ENCODE measurements around the gene ADAM33. TPM values are rescaled to one million over a fixed set of nuclear protein-coding genes. Genes with fewer than 3 reads are reported as not detected.

Gene ADAM33
- total RNA-seq, 4 donors from 2014 or later = 15.0 to 150 (median 44.6) TPM

DNA sequence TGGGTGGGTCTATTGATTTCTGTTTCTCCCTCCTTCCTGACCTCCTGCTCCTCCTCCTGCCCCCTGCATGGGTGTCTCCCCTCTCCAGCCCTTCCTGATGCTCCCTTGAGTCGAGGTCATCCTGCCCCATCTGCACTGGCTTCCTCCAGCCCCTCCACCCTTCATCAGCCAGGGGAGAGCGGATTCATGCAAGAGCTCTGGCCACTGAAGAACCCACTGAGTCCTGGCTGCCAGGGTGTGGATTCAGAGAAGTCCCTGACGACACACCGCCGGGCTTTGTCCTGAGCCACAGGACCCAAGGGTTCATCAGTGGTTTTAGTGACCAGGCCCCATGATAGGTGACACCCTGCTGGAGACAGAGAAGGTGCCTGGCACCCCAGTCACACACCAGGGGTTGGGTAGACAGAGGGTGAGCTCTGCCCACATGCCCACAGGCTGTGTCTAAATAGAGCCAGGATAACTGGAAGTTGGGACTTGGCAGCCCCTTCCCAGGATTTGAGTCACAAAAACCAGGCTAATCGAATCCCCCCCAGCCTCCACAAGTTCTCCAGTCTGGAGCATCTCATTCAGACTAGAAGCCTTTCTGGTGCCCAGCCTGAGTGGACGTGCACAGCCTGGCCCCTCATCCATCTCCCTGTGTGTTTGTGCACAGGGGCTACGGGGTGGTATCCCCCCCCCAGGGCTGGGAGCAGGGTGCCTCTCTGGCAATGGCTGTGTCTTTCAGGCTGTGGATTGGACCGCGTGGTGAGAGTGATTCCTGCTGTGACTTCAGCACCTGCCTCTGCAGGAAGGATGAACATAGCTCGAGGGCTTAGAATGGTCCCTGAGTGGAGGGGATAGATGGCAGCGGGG, 19.8 kb downstream of the ADAM33 start:
- DNase-seq = no peak
- Histone ChIP-seq H3K27me3 (peaks cover 54% of the 10 kb centered on the region), H3K4me3 (no peak overlapping the region), H3K9me3 (no peaks in the 10 kb centered on the region), H3K27ac (no peak overlapping the region), H3K36me3 (no peaks in the 10 kb centered on the region), H3K4me1 (peaks cover 0 to 9% (median 5%) of the 10 kb centered on the region in 4 donors)
- intact Hi-C loops (cut with DNase I; ENCODE audit: low total_unique reads) = no loop called here
- WGBS, 2 donors (ENCODE audit: low coverage in 1 of 2) = 20 to 70% methylated on average over 1 to 12 of the region's 12 CpGs
- TF ChIP-seq POLR2AphosphoS5 (IDR thresholded peaks at IDR 0.05) = no peak
- no peak for TF ChIP-seq EP300 (IDR thresholded peaks at IDR 0.05; ENCODE audit: low read depth)
- no peak for TF ChIP-seq CTCF (IDR thresholded peaks at IDR 0.05)
- no peak for TF ChIP-seq POLR2A (IDR thresholded peaks at IDR 0.05)
- in situ Hi-C loops (cut with MboI; ENCODE audit: low pct_ligation_motif_present in 1 of 4, low pct_unique_long_range_greater_than_20kb in 1 of 4, low sequenced_read_pairs in 3 of 4) = no loop called here

DNA sequence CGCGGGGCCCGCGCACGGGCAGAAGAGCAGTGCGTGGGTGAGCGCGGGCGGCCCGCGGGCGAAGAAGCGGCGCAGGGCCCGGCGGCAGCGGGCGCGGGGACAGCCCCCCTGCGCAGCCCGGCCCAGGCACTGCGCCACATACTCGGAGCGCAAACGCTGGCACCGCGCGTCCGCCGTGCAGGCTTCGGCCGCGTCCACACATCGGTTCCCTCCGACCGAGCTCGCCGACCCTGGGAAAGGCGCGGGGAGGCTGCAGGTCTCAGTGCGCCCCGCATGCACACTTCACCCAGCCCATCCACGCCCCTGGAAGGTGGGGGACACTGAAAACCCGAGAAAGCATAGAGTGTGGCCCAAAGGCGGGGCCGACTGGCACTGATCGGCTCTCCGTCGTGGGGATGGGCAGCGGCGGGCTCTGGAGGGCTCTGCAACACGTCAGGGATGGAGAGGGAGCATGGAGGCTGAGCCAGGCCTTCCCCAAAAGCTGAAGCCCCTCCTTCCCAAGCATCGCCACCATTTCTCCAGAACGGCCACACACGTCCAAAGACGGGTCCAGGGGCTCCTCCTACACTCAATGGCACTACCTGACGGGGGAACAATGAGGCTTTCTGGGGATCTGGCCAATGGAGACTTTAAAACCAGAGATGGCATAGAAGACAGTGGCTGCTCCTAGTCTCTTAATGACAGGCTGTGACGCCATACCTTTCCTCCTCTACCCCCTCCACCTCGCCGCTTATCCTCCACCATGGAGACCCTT, 20.6 kb downstream of the ADAM33 start:
- Histone ChIP-seq H3K4me1 (peaks cover 0 to 7% (median 4%) of the 10 kb centered on the region in 4 donors), H3K27ac (no peak overlapping the region), H3K27me3 (peaks cover 54% of the 10 kb centered on the region), H3K36me3 (no peaks in the 10 kb centered on the region), H3K9me3 (no peaks in the 10 kb centered on the region), H3K4me3 (peak overlapping the region in 1 of 4 donors; percentile 19)
- TF ChIP-seq EP300 (IDR thresholded peaks at IDR 0.05; ENCODE audit: low read depth) (no peak), CTCF (IDR thresholded peaks at IDR 0.05) (no peak)
- intact Hi-C loops (cut with DNase I; ENCODE audit: low total_unique reads) (no loop called here), in situ Hi-C loops (cut with MboI; ENCODE audit: low pct_ligation_motif_present in 1 of 4, low pct_unique_long_range_greater_than_20kb in 1 of 4, low sequenced_read_pairs in 3 of 4) (no loop called here)
- DNase-seq = no peak
- 25 to 90% methylated on average over 2 to 47 of the region's 60 CpGs for WGBS, 2 donors (ENCODE audit: low coverage in 1 of 2)

DNA sequence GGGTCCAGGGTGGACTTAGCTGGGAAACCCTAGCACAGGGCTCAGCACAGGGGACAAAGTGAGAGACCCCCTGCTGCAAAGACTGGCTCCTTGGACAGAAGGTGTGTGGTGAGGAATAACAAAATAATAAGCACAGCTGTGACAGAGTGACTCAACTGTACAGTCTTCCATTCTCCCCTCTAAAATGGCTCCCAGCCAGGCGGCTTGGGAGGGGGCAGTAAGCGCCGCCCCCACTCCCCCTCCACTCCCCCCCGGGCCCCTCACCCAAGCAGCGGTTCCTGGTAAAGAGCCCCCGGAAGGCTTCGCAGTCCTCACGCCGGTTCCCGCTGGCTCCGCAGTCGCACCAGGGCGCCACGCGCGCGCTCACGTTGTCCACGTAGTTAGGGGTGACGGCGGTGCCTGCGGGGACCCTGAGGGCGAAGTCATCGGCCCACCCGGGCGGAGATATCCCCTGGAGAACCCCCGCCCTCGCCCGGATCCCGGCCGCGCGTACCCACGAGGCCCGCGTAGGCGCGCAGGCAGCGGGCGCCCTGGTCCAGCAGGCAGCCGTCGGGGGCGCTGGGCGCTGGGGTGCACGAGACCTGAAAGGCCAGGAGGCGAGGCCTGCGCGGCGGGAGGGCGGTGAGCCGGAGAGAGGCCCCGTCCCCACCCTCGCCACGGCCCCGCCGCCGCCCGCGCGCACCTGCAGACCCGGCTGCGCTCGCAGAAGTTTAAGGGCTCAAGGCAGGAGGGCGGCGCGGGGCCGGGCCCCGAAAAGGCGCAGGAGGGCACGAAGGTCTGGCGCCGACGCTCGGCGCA, 21.3 kb downstream of the ADAM33 start:
- Histone ChIP-seq H3K27me3 (peaks cover 54% of the 10 kb centered on the region), H3K4me3 (peak overlapping the region in 1 of 4 donors; percentile 19), H3K36me3 (no peaks in the 10 kb centered on the region), H3K4me1 (peaks cover 0 to 6% (median 2%) of the 10 kb centered on the region in 4 donors), H3K27ac (no peak overlapping the region), H3K9me3 (no peaks in the 10 kb centered on the region)
- in situ Hi-C loops (cut with MboI; ENCODE audit: low pct_ligation_motif_present in 1 of 4, low pct_unique_long_range_greater_than_20kb in 1 of 4, low sequenced_read_pairs in 3 of 4) = no loop called here
- 11% methylated on average over 30 of the region's 75 CpGs; no CpG with 5 or more reads in 1 of the 2 donors for WGBS, 2 donors (ENCODE audit: low coverage in 1 of 2)
- TF ChIP-seq CTCF (IDR thresholded peaks at IDR 0.05) (no peak), POLR2AphosphoS5 (IDR thresholded peaks at IDR 0.05) (no peak), EP300 (IDR thresholded peaks at IDR 0.05; ENCODE audit: low read depth) (no peak), POLR2A (IDR thresholded peaks at IDR 0.05) (no peak)
- DNase-seq = no peak
- intact Hi-C loops (cut with DNase I; ENCODE audit: low total_unique reads) = no loop called here

Measured in transverse colon (tissue), 4 donors.